ENCODE measurements around the gene MED14. TPM values are rescaled to one million over a fixed set of nuclear protein-coding genes. Genes with fewer than 3 reads are reported as not detected.

MED14 gene
- total and polyA plus RNA-seq, 2 of the 8 experiments (the other 6 are each of a cell fraction or from before 2014, with no cell fraction given) = 79.7 to 117 TPM

DNA sequence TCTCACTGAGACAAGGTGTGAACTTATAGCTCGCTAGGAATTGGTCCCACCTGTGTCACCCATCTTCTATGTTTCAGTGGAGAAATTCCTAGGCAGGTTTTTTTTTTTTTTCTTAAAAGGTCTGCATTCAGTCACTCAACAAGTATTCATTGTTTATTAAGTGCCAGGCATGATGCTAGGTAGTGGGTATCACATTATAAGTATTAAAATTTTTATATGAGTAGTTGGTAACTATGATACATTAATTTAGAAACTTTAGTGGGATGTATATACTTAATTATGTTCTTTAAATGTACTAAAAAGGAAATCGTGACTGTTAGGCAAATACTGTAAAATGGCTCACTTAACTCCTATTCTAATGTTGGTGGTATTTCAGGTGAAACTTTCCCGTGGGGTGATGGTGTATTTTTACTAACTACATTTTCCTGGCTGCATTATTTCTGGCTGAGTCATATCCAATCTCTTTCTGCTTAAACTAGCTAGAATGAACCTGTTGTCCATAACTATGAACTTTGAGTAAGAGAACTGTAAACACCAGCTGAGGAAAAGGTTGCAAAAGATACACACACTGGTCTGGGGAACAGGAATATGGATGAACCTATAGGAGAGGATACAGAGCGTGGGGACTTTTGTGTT is 49.3 kb upstream of the MED14 start (continued):
- TF ChIP-seq, protein P1, sequence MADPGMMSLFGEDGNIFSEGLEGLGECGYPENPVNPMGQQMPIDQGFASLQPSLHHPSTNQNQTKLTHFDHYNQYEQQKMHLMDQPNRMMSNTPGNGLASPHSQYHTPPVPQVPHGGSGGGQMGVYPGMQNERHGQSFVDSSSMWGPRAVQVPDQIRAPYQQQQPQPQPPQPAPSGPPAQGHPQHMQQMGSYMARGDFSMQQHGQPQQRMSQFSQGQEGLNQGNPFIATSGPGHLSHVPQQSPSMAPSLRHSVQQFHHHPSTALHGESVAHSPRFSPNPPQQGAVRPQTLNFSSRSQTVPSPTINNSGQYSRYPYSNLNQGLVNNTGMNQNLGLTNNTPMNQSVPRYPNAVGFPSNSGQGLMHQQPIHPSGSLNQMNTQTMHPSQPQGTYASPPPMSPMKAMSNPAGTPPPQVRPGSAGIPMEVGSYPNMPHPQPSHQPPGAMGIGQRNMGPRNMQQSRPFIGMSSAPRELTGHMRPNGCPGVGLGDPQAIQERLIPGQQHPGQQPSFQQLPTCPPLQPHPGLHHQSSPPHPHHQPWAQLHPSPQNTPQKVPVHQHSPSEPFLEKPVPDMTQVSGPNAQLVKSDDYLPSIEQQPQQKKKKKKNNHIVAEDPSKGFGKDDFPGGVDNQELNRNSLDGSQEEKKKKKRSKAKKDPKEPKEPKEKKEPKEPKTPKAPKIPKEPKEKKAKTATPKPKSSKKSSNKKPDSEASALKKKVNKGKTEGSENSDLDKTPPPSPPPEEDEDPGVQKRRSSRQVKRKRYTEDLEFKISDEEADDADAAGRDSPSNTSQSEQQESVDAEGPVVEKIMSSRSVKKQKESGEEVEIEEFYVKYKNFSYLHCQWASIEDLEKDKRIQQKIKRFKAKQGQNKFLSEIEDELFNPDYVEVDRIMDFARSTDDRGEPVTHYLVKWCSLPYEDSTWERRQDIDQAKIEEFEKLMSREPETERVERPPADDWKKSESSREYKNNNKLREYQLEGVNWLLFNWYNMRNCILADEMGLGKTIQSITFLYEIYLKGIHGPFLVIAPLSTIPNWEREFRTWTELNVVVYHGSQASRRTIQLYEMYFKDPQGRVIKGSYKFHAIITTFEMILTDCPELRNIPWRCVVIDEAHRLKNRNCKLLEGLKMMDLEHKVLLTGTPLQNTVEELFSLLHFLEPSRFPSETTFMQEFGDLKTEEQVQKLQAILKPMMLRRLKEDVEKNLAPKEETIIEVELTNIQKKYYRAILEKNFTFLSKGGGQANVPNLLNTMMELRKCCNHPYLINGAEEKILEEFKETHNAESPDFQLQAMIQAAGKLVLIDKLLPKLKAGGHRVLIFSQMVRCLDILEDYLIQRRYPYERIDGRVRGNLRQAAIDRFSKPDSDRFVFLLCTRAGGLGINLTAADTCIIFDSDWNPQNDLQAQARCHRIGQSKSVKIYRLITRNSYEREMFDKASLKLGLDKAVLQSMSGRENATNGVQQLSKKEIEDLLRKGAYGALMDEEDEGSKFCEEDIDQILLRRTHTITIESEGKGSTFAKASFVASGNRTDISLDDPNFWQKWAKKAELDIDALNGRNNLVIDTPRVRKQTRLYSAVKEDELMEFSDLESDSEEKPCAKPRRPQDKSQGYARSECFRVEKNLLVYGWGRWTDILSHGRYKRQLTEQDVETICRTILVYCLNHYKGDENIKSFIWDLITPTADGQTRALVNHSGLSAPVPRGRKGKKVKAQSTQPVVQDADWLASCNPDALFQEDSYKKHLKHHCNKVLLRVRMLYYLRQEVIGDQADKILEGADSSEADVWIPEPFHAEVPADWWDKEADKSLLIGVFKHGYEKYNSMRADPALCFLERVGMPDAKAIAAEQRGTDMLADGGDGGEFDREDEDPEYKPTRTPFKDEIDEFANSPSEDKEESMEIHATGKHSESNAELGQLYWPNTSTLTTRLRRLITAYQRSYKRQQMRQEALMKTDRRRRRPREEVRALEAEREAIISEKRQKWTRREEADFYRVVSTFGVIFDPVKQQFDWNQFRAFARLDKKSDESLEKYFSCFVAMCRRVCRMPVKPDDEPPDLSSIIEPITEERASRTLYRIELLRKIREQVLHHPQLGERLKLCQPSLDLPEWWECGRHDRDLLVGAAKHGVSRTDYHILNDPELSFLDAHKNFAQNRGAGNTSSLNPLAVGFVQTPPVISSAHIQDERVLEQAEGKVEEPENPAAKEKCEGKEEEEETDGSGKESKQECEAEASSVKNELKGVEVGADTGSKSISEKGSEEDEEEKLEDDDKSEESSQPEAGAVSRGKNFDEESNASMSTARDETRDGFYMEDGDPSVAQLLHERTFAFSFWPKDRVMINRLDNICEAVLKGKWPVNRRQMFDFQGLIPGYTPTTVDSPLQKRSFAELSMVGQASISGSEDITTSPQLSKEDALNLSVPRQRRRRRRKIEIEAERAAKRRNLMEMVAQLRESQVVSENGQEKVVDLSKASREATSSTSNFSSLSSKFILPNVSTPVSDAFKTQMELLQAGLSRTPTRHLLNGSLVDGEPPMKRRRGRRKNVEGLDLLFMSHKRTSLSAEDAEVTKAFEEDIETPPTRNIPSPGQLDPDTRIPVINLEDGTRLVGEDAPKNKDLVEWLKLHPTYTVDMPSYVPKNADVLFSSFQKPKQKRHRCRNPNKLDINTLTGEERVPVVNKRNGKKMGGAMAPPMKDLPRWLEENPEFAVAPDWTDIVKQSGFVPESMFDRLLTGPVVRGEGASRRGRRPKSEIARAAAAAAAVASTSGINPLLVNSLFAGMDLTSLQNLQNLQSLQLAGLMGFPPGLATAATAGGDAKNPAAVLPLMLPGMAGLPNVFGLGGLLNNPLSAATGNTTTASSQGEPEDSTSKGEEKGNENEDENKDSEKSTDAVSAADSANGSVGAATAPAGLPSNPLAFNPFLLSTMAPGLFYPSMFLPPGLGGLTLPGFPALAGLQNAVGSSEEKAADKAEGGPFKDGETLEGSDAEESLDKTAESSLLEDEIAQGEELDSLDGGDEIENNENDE (IDR thresholded peaks at IDR 0.05; ENCODE audit: insufficient replicate concordance, low read length) = no peak
- TF ChIP-seq RXRA (IDR thresholded peaks at IDR 0.05; ENCODE audit: insufficient read depth, low read depth, low read length) (no peak), ASH2L (IDR thresholded peaks at IDR 0.05; ENCODE audit: low read length) (no peak), KDM4A (IDR thresholded peaks at IDR 0.05; ENCODE audit: low read depth, low read length, severe bottlenecking) (no peak), ATF2 (IDR thresholded peaks at IDR 0.05; ENCODE audit: low read length) (no peak), KDM1A (IDR thresholded peaks at IDR 0.05; ENCODE audit: borderline replicate concordance, low read length) (no peak), TAF7 (optimal IDR thresholded peaks at IDR 0.05; ENCODE audit: borderline replicate concordance, low read depth, low read length) (no peak)
- TF ChIP-seq, protein P2, sequence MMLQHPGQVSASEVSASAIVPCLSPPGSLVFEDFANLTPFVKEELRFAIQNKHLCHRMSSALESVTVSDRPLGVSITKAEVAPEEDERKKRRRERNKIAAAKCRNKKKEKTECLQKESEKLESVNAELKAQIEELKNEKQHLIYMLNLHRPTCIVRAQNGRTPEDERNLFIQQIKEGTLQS (IDR thresholded peaks at IDR 0.05; ENCODE audit: insufficient read depth, low read depth, low read length) = no peak
